Activated gamma-delta T cell treated with anti-CD3 and anti-CD28 coated beads, Interleukin-2, amount 50 U/mL, for 16 hours (primary cell): ENCODE data around the gene CRB1.

Source experiments
- DNase-seq: peaks from one replicate; pipeline ENCODE4 v3.0.0-alpha.2; 2020; ENCODE audit warnings: low read depth

Gene CRB1

GRCh38 chr1:197268012-197268411 is at the start of gene CRB1:
CRB1 (plus strand) TSS chr1:197268252; CDS start chr1:197268413, 161 bp downstream.
- no peak for DNase-seq

GRCh38 chr1:197218857-197219256 is 49.2 kb upstream of the CRB1 start:
- DNase-seq: no peak

- no peak for DNase-seq
These were observed 45.9 kb upstream of the CRB1 start for GRCh38 chr1:197222025-197222685.

GRCh38 chr1:197222780-197223179 is 45.3 kb upstream of the CRB1 start:
- DNase-seq: no peak

- no peak for DNase-seq
These were observed 43.9 kb upstream of the CRB1 start for GRCh38 chr1:197224160-197224559.

GRCh38 chr1:197225611-197226010 is 42.4 kb upstream of the CRB1 start:
- DNase-seq: no peak

GRCh38 chr1:197234581-197234980 is 33.5 kb upstream of the CRB1 start:
- no peak for DNase-seq

GRCh38 chr1:197235355-197235754 is 32.7 kb upstream of the CRB1 start:
- no peak for DNase-seq

- no peak for DNase-seq
These were observed 20.6 kb upstream of the CRB1 start for GRCh38 chr1:197247465-197247864.

- no peak for DNase-seq
These were observed 18.7 kb upstream of the CRB1 start for GRCh38 chr1:197249324-197249723.

- DNase-seq: no peak
These were observed 17.4 kb upstream of the CRB1 start for GRCh38 chr1:197250616-197251015.

- no peak for DNase-seq
These were observed 15.1 kb upstream of the CRB1 start for GRCh38 chr1:197252973-197253372.

- no peak for DNase-seq
These were observed 13.2 kb upstream of the CRB1 start for GRCh38 chr1:197254866-197255265.

- no peak for DNase-seq
These were observed 3.0 kb upstream of the CRB1 start for GRCh38 chr1:197264936-197265567.

GRCh38 chr1:197269053-197269452 is 1.0 kb downstream of the CRB1 start:
- no peak for DNase-seq

GRCh38 chr1:197272791-197273190 is 4.7 kb downstream of the CRB1 start:
- DNase-seq: no peak

- DNase-seq: no peak
These were observed 9.1 kb downstream of the CRB1 start for GRCh38 chr1:197277166-197277565.

GRCh38 chr1:197284325-197284724 is 16.3 kb downstream of the CRB1 start:
- no peak for DNase-seq

- no peak for DNase-seq
These were observed 16.9 kb downstream of the CRB1 start for GRCh38 chr1:197284966-197285365.

- DNase-seq: no peak
These were observed 17.6 kb downstream of the CRB1 start for GRCh38 chr1:197285526-197286205.

- no peak for DNase-seq
These were observed 18.6 kb downstream of the CRB1 start for GRCh38 chr1:197286634-197287033.

- no peak for DNase-seq
These were observed 19.8 kb downstream of the CRB1 start for GRCh38 chr1:197287863-197288262.

- DNase-seq: no peak
These were observed 34.7 kb downstream of the CRB1 start for GRCh38 chr1:197302775-197303174.
